Measurements from ENCODE around the gene SHC4. TPM values are rescaled to one million over a fixed set of nuclear protein-coding genes. Genes with fewer than 3 reads are reported as not detected.

The SHC4 gene
- polyA plus RNA-seq, 1 of the 3 experiments (the other 2 are of a cell fraction), result 1.6 TPM

GRCh38 chr15:48978638-48979037, 14.9 kb upstream of the SHC4 start:
- Histone ChIP-seq H3K9me3 (no peaks in the 10 kb centered on the region), H3K79me2 (ENCODE audit: insufficient read depth) (no peaks in the 10 kb centered on the region)
- POLR2A ChIA-PET, result no interaction called here

More at GRCh38 chr15:48978638-48979037, 14.9 kb upstream of the SHC4 start:
- H3K4me2 ChIP-seq, result no peak overlapping the region
- H3K9me2 ChIP-seq, result no peaks in the 10 kb centered on the region
- CTCF ChIA-PET, result no interaction called here
- H3K4me3 ChIP-seq (ENCODE audit: low read depth in 2 of 2, low read length in 1 of 2), result no peak overlapping the region
- no peak overlapping the region for H3K27ac ChIP-seq (ENCODE audit: low read depth in 2 of 2, low read length in 1 of 2)
- TF ChIP-seq CTCF (IDR thresholded peaks at IDR 0.05), result no peak
- no peak for TF ChIP-seq CHD2 (IDR thresholded peaks at IDR 0.05; ENCODE audit: low read length, partially characterized antibody)
- TF ChIP-seq RXRA (IDR thresholded peaks at IDR 0.05; ENCODE audit: borderline replicate concordance, low read depth), result no peak
- no peak for TF ChIP-seq TEAD4 (IDR thresholded peaks at IDR 0.05; ENCODE audit: borderline replicate concordance, insufficient read depth)
- no peak for TF ChIP-seq EP300 (IDR thresholded peaks at IDR 0.05; ENCODE audit: borderline replicate concordance in 1 of 2, low read depth in 1 of 2, low read length in 1 of 2)
- no peak for TF ChIP-seq GATA2 (CRISPR knock-in tag; IDR thresholded peaks at IDR 0.05)
- no peak for TF ChIP-seq ZBTB33 (IDR thresholded peaks at IDR 0.05; ENCODE audit: borderline replicate concordance, low read depth)
- TF ChIP-seq SIN3A (IDR thresholded peaks at IDR 0.05; ENCODE audit: borderline replicate concordance, low read depth, low read length), result no peak
- TF ChIP-seq RAD21 (IDR thresholded peaks at IDR 0.05; ENCODE audit: low read length), result no peak
- TF ChIP-seq IRF3 (IDR thresholded peaks at IDR 0.05; ENCODE audit: low read depth, low read length), result no peak
- TF ChIP-seq ELF1 (IDR thresholded peaks at IDR 0.05), result no peak
- no peak for TF ChIP-seq POLR2AphosphoS5 (IDR thresholded peaks at IDR 0.05; ENCODE audit: low read depth, low read length)
- TF ChIP-seq EZH2phosphoT487 (IDR thresholded peaks at IDR 0.05; ENCODE audit: borderline replicate concordance, low read depth), result no peak
- no peak for TF ChIP-seq PBX3 (IDR thresholded peaks at IDR 0.05)
- TF ChIP-seq GABPA (IDR thresholded peaks at IDR 0.05; ENCODE audit: low read depth), result no peak
- no peaks in the 10 kb centered on the region for H4K20me1 ChIP-seq (ENCODE audit: insufficient read depth)
- H2AFZ ChIP-seq (ENCODE audit: low read depth), result no peak overlapping the region
- no peaks in the 10 kb centered on the region for H3K27me3 ChIP-seq (ENCODE audit: insufficient read depth)
- peaks cover 0 to 15% of the 10 kb centered on the region in 2 experiments; a peak in 2 of 4 replicates for H3K4me1 ChIP-seq (ENCODE audit: control insufficient read depth in 1 of 2, insufficient read depth in 2 of 2, low read depth in 1 of 2, low read length in 1 of 2)
- H3K9ac ChIP-seq, result no peak overlapping the region
- WGBS (ENCODE audit: low lambda C conversion rate), result 71% methylated on average over 2 of the region's 2 CpGs
- no peaks in the 10 kb centered on the region for H3K36me3 ChIP-seq (replicated peaks in 1 of 2; ENCODE audit: control insufficient read depth in 1 of 2, insufficient read depth in 2 of 2, low read length in 1 of 2)
- no peak for DNase-seq
- H3F3A ChIP-seq (replicated peaks; ENCODE audit: insufficient read depth), result peaks cover 3% of the 10 kb centered on the region
